Fibroblast of mammary gland (primary cell): ENCODE results near the gene NRDC.
A peak's percentile ranks its signal among the peaks of the same experiment; 100 is the strongest.

ENCODE experiments used
- DNase-seq: peaks from one replicate; pipeline ENCODE4 v3.0.0-alpha.2; 2010; ENCODE audit warnings: low read depth
- H3K4me3 ChIP-seq: 2 replicates; pipeline ENCODE4 v1.5.1; 2011; ENCODE audit warnings: low read depth, mild to moderate bottlenecking, low read length, moderate library complexity; ENCODE audit not compliant: control insufficient read depth
- CTCF ChIP-seq: conservative IDR thresholded peaks from 2 replicates; pipeline ENCODE4 v1.5.1; 2011; ENCODE audit warnings: low read depth, low read length, inconsistent platforms; ENCODE audit not compliant: control insufficient read depth, insufficient read depth

Gene NRDC

GRCh38 chr1:51919684-51920083, 41.2 kb upstream of the NRDC start:
- DNase-seq, result no peak
- H3K4me3 ChIP-seq, result no peak overlapping the region
- TF ChIP-seq CTCF, result no peak

GRCh38 chr1:51916587-51917405, 38.3 kb upstream of the NRDC start:
- TF ChIP-seq CTCF, result no peak
- peak; percentile 63 for DNase-seq
- no peak overlapping the region for H3K4me3 ChIP-seq

GRCh38 chr1:51915951-51916350, 37.4 kb upstream of the NRDC start:
- H3K4me3 ChIP-seq, result no peak overlapping the region
- TF ChIP-seq CTCF, result no peak
- DNase-seq, result peak; percentile 25

- no peak overlapping the region for H3K4me3 ChIP-seq
- DNase-seq, result no peak
- TF ChIP-seq CTCF, result no peak
These were observed 34.4 kb upstream of the NRDC start for GRCh38 chr1:51912881-51913280.

- no peak for TF ChIP-seq CTCF
- H3K4me3 ChIP-seq, result no peak overlapping the region
- no peak for DNase-seq
These were observed 31.9 kb upstream of the NRDC start for GRCh38 chr1:51910221-51911000.

GRCh38 chr1:51908499-51908898, 30.0 kb upstream of the NRDC start:
- no peak for DNase-seq
- no peak for TF ChIP-seq CTCF
- no peak overlapping the region for H3K4me3 ChIP-seq
